Neural progenitor cell (in vitro differentiated cells): ENCODE results near the gene COL4A5. TPM values are rescaled to one million over a fixed set of nuclear protein-coding genes. Genes with fewer than 3 reads are reported as not detected.

Experiments used
- DNase-seq: peaks from one replicate; pipeline ENCODE4 v3.0.0-alpha.2; 2016; ENCODE audit warnings: low spot score
- H2AFZ ChIP-seq: fragments of 200-600 bp; sonication (generic); replicated peaks from 2 replicates; pipeline ENCODE4 v1.6.1; 2016; ENCODE audit warnings: antibody characterized with exemption
- H3F3A ChIP-seq: fragments of 200-600 bp; sonication (generic); 2 replicates; pipeline ENCODE4 v1.6.1; 2016; ENCODE audit warnings: antibody characterized with exemption, low read depth
- H3K27ac ChIP-seq: fragments of 200-600 bp; sonication (generic); 2 replicates; pipeline ENCODE4 v1.5.1; 2016; ENCODE audit warnings: mild to moderate bottlenecking
- H3K27me3 ChIP-seq: fragments of 200-600 bp; sonication (generic); 2 replicates; pipeline ENCODE4 v1.6.1; 2016; ENCODE audit warnings: mild to moderate bottlenecking, moderate library complexity
- H3K36me3 ChIP-seq: fragments of 200-600 bp; sonication (generic); 2 replicates; pipeline ENCODE4 v1.5.1; 2016
- H3K4me1 ChIP-seq: fragments of 200-600 bp; sonication (generic); 2 replicates; pipeline ENCODE4 v1.6.1; 2016; ENCODE audit warnings: mixed run types
- H3K4me2 ChIP-seq: fragments of 200-600 bp; sonication (generic); 2 replicates; pipeline ENCODE4 v1.6.1; 2016
- H3K4me3 ChIP-seq: fragments of 200-600 bp; sonication (generic); 2 replicates; pipeline ENCODE4 v1.5.1; 2016
- H3K79me2 ChIP-seq: fragments of 200-600 bp; sonication (generic); 2 replicates; pipeline ENCODE4 v1.6.1; 2016; ENCODE audit warnings: low read depth
- H3K9ac ChIP-seq: fragments of 200-600 bp; sonication (generic); 2 replicates; pipeline ENCODE4 v1.6.1; 2016
- H3K9me3 ChIP-seq: fragments of 200-600 bp; sonication (generic); 2 replicates; pipeline ENCODE4 v1.5.1; 2016; ENCODE audit warnings: low read depth
- H4K20me1 ChIP-seq: fragments of 200-600 bp; sonication (generic); 2 replicates; pipeline ENCODE4 v1.6.1; 2016; ENCODE audit warnings: low read depth
- H3K27ac Mint-ChIP-seq: 3 replicates; pipeline ENCODE4 v1.8.0; 2021; ENCODE audit warnings: mixed read lengths
- H3K27me3 Mint-ChIP-seq: 2 replicates; pipeline ENCODE4 v1.8.0; 2022; ENCODE audit warnings: low read depth, mild to moderate bottlenecking, inconsistent platforms, moderate library complexity, mixed read lengths; ENCODE audit not compliant: insufficient read depth
- H3K36me3 Mint-ChIP-seq: 3 replicates; pipeline ENCODE4 v1.8.0; 2021; ENCODE audit warnings: mixed read lengths
- H3K4me1 Mint-ChIP-seq: 3 replicates; pipeline ENCODE4 v1.8.0; 2021; ENCODE audit warnings: mixed read lengths
- H3K4me3 Mint-ChIP-seq: 3 replicates; pipeline ENCODE4 v1.8.0; 2021; ENCODE audit warnings: mild to moderate bottlenecking, moderate library complexity, mixed read lengths
- H3K9me3 Mint-ChIP-seq: 3 replicates; pipeline ENCODE4 v1.8.0; 2020; ENCODE audit warnings: mixed read lengths
- EZH2 ChIP-seq: fragments of 200-600 bp; sonication (generic); IDR thresholded peaks from 2 replicates; pipeline ENCODE4 v1.6.1; 2017; ENCODE audit warnings: antibody characterized with exemption, mild to moderate bottlenecking, moderate library complexity
- EZH2phosphoT487 ChIP-seq: fragments of 200-600 bp; sonication (generic); IDR thresholded peaks from 2 replicates; pipeline ENCODE4 v1.6.1; 2017; ENCODE audit warnings: antibody characterized with exemption
- total RNA-seq: library from RNA; depleted of rRNA; stranded (reverse); fragments of >200 nt; gene quantifications from 2 replicates; pipeline ENCODE4 v1.2.3, GENCODE V29; 2015; ENCODE audit warnings: low replicate concordance
- TF ChIP-seq, protein P1 (sequence below): fragments of 200-600 bp; sonication (generic); IDR thresholded peaks from 2 replicates; pipeline ENCODE4 v1.5.1; 2017; ENCODE audit warnings: antibody characterized with exemption, mild to moderate bottlenecking

COL4A5 gene
- total RNA-seq, 1 donor from 2014 or later: 115 TPM

GRCh38 chrX:108453841-108454240, 14.2 kb downstream of the COL4A5 start:
- Mint-ChIP-seq H3K4me3 (no peak overlapping the region), H3K36me3 (peaks cover 43% of the 10 kb centered on the region)

GRCh38 chrX:108456971-108457477, 17.4 kb downstream of the COL4A5 start:
- H3K4me1 ChIP-seq: no peaks in the 10 kb centered on the region
- H4K20me1 ChIP-seq: no peaks in the 10 kb centered on the region
- H3K9me3 Mint-ChIP-seq: peaks cover 35% of the 10 kb centered on the region
- no peaks in the 10 kb centered on the region for H3K4me1 Mint-ChIP-seq
- no peak overlapping the region for H2AFZ ChIP-seq
- peaks cover 40% of the 10 kb centered on the region for H3K36me3 Mint-ChIP-seq
- DNase-seq: no peak
- no peak overlapping the region for H3K27ac Mint-ChIP-seq
- TF ChIP-seq EZH2phosphoT487: no peak
- TF ChIP-seq EZH2: no peak
- TF ChIP-seq, protein P1, sequence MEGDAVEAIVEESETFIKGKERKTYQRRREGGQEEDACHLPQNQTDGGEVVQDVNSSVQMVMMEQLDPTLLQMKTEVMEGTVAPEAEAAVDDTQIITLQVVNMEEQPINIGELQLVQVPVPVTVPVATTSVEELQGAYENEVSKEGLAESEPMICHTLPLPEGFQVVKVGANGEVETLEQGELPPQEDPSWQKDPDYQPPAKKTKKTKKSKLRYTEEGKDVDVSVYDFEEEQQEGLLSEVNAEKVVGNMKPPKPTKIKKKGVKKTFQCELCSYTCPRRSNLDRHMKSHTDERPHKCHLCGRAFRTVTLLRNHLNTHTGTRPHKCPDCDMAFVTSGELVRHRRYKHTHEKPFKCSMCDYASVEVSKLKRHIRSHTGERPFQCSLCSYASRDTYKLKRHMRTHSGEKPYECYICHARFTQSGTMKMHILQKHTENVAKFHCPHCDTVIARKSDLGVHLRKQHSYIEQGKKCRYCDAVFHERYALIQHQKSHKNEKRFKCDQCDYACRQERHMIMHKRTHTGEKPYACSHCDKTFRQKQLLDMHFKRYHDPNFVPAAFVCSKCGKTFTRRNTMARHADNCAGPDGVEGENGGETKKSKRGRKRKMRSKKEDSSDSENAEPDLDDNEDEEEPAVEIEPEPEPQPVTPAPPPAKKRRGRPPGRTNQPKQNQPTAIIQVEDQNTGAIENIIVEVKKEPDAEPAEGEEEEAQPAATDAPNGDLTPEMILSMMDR: no peak
- H3K27me3 Mint-ChIP-seq: no peaks in the 10 kb centered on the region
- no peaks in the 10 kb centered on the region for H3K9me3 ChIP-seq
- no peak overlapping the region for H3K4me2 ChIP-seq
- H3K4me3 Mint-ChIP-seq: no peak overlapping the region
- H3K36me3 ChIP-seq: no peaks in the 10 kb centered on the region
- H3K4me3 ChIP-seq: no peak overlapping the region
- H3K27ac ChIP-seq: no peak overlapping the region
- peaks cover 46% of the 10 kb centered on the region for H3K79me2 ChIP-seq
- no peaks in the 10 kb centered on the region for H3K27me3 ChIP-seq
- H3K9ac ChIP-seq: no peak overlapping the region
- H3F3A ChIP-seq: no peaks in the 10 kb centered on the region

More at GRCh38 chrX:108453841-108454240, 14.2 kb downstream of the COL4A5 start:
- H3K36me3 ChIP-seq: no peaks in the 10 kb centered on the region
- H3K27ac Mint-ChIP-seq: no peak overlapping the region
- H3F3A ChIP-seq: no peaks in the 10 kb centered on the region
- TF ChIP-seq, protein P1: no peak
- TF ChIP-seq EZH2phosphoT487: no peak
- no peak for TF ChIP-seq EZH2
- H3K9me3 Mint-ChIP-seq: peaks cover 43% of the 10 kb centered on the region
- no peaks in the 10 kb centered on the region for H3K4me1 Mint-ChIP-seq
- no peak overlapping the region for H3K27ac ChIP-seq
- H3K4me1 ChIP-seq: no peaks in the 10 kb centered on the region
- peaks cover 64% of the 10 kb centered on the region for H3K79me2 ChIP-seq
- no peak overlapping the region for H3K4me2 ChIP-seq
- H3K9me3 ChIP-seq: no peaks in the 10 kb centered on the region
- H3K27me3 Mint-ChIP-seq: no peaks in the 10 kb centered on the region
- no peak overlapping the region for H3K9ac ChIP-seq
- DNase-seq: no peak
- H3K4me3 ChIP-seq: no peak overlapping the region
- no peak overlapping the region for H2AFZ ChIP-seq
- no peaks in the 10 kb centered on the region for H3K27me3 ChIP-seq
- H4K20me1 ChIP-seq: no peaks in the 10 kb centered on the region

GRCh38 chrX:108464604-108465003, 25.0 kb downstream of the COL4A5 start:
- H3K27me3 ChIP-seq: no peaks in the 10 kb centered on the region
- H3K27ac ChIP-seq: no peak overlapping the region
- H3K4me3 Mint-ChIP-seq: no peak overlapping the region
- no peak overlapping the region for H2AFZ ChIP-seq
- H3K4me1 Mint-ChIP-seq: no peaks in the 10 kb centered on the region
- no peaks in the 10 kb centered on the region for H3F3A ChIP-seq
- no peaks in the 10 kb centered on the region for H4K20me1 ChIP-seq
- H3K4me1 ChIP-seq: no peaks in the 10 kb centered on the region
- H3K79me2 ChIP-seq: peaks cover 44% of the 10 kb centered on the region
- no peaks in the 10 kb centered on the region for H3K27me3 Mint-ChIP-seq
- no peaks in the 10 kb centered on the region for H3K9me3 ChIP-seq
- DNase-seq: no peak
- no peaks in the 10 kb centered on the region for H3K36me3 ChIP-seq
- peaks cover 44% of the 10 kb centered on the region for H3K36me3 Mint-ChIP-seq
- H3K4me3 ChIP-seq: no peak overlapping the region
- no peak overlapping the region for H3K27ac Mint-ChIP-seq
- peaks cover 39% of the 10 kb centered on the region for H3K9me3 Mint-ChIP-seq
- TF ChIP-seq, protein P1: no peak
- H3K9ac ChIP-seq: no peak overlapping the region
- H3K4me2 ChIP-seq: no peak overlapping the region
